Thyroid gland (tissue), 4 donors: Measurements from ENCODE around the gene MS4A5. TPM values are rescaled to one million over a fixed set of nuclear protein-coding genes. Genes with fewer than 3 reads are reported as not detected.
A peak's percentile ranks its signal among the peaks of the same experiment; 100 is the strongest.

Experiments used
- DNase-seq, 2 donors: peaks; one replicate each; pipeline ENCODE4 v3.0.0-alpha.2; 2019
- H3K27ac ChIP-seq, 3 donors: fragments of 200-600 bp; sonication (generic); 1 replicate in 2 of 3; 2 replicates in 1 of 3; pipeline ENCODE4 v1.5.1; 2016 to 2019; ENCODE audit warnings: mild to moderate bottlenecking in 1 of 3, moderate library complexity in 1 of 3
- H3K27me3 ChIP-seq: fragments of 200-600 bp; sonication (generic); one replicate; pipeline ENCODE4 v1.5.1; 2019
- H3K36me3 ChIP-seq, 2 donors: fragments of 200-600 bp; sonication (generic); one replicate each; pipeline ENCODE4 v1.5.1; 2016 to 2019
- H3K4me1 ChIP-seq, 2 donors: fragments of 200-600 bp; sonication (generic); one replicate each; pipeline ENCODE4 v1.5.1; 2017 to 2019
- H3K4me3 ChIP-seq, 3 donors: fragments of 200-600 bp; sonication (generic); replicated peaks in 1 of 3; 1 replicate in 2 of 3; 2 replicates in 1 of 3; pipeline ENCODE4 v1.5.1; 2016; ENCODE audit warnings: mild to moderate bottlenecking in 1 of 3
- H3K9me3 ChIP-seq: fragments of 200-600 bp; sonication (generic); one replicate; pipeline ENCODE4 v1.5.1; 2017
- POLR2A ChIP-seq, 2 donors: fragments of 450-650 bp; IDR thresholded peaks; one replicate each; pipeline ENCODE4 v1.6.1; 2017; ENCODE audit warnings: antibody characterized with exemption in 2 of 2, mild to moderate bottlenecking in 2 of 2, moderate library complexity in 1 of 2
- WGBS, 2 donors: methylation state at CpG; one replicate each; pipeline ENCODE4 v1.1.5; 2017; 5-methylcytosine and 5-hydroxymethylcytosine counted together
- intact Hi-C: fragments of 100-400 bp; cut with DNase I; formaldehyde crosslinking; loops from one replicate; pipeline ENCODE4 v1.15.1; 2023
- total RNA-seq, 4 donors: library from RNA; depleted of rRNA; stranded (reverse); fragments of >200 nt; gene quantifications; one replicate each; pipeline ENCODE4 v1.2.3, GENCODE V29; 2016
- TF ChIP-seq, protein P1 (sequence below), 6 experiments: fragments of 200-600 bp in 3 of 6; fragments of 450-650 bp in 3 of 6; sonication (generic) in 3 of 6; IDR thresholded peaks; one replicate each; pipeline ENCODE4 v1.5.1; 2016 to 2019; ENCODE audit warnings: antibody characterized with exemption in 6 of 6, mild to moderate bottlenecking in 2 of 6, inconsistent platforms in 1 of 6, moderate library complexity in 1 of 6

Gene MS4A5
- total RNA-seq, 4 donors from 2014 or later, result not detected

DNA sequence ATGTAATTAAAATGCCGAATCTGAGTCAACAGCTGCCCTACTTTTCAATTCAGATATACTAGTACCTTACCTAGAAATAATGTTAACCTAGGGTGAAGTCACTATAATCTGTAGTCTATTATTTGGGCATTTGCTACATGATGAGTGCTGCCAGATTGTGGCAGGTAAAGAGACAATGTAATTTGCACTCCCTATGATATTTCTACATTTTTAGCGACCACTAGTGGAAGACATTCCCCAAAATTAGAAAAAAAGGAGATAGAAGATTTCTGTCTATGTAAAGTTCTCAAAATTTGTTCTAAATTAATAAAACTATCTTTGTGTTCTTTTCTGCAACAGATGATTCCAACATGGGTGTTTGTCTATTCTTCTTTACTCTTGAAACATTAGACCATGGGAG lies 40.4 kb downstream of the MS4A5 start:
- Histone ChIP-seq H3K27me3 (no peaks in the 10 kb centered on the region), H3K9me3 (no peaks in the 10 kb centered on the region), H3K27ac (no peak overlapping the region), H3K4me3 (no peak overlapping the region), H3K36me3 (no peaks in the 10 kb centered on the region), H3K4me1 (no peaks in the 10 kb centered on the region)
- WGBS, 2 donors, result 69 to 70% methylated on average over 2 of the region's 2 CpGs
- TF ChIP-seq, protein P1, sequence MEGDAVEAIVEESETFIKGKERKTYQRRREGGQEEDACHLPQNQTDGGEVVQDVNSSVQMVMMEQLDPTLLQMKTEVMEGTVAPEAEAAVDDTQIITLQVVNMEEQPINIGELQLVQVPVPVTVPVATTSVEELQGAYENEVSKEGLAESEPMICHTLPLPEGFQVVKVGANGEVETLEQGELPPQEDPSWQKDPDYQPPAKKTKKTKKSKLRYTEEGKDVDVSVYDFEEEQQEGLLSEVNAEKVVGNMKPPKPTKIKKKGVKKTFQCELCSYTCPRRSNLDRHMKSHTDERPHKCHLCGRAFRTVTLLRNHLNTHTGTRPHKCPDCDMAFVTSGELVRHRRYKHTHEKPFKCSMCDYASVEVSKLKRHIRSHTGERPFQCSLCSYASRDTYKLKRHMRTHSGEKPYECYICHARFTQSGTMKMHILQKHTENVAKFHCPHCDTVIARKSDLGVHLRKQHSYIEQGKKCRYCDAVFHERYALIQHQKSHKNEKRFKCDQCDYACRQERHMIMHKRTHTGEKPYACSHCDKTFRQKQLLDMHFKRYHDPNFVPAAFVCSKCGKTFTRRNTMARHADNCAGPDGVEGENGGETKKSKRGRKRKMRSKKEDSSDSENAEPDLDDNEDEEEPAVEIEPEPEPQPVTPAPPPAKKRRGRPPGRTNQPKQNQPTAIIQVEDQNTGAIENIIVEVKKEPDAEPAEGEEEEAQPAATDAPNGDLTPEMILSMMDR (IDR thresholded peaks at IDR 0.05), result no peak
- intact Hi-C loops, result no loop called here
- no peak for DNase-seq

DNA sequence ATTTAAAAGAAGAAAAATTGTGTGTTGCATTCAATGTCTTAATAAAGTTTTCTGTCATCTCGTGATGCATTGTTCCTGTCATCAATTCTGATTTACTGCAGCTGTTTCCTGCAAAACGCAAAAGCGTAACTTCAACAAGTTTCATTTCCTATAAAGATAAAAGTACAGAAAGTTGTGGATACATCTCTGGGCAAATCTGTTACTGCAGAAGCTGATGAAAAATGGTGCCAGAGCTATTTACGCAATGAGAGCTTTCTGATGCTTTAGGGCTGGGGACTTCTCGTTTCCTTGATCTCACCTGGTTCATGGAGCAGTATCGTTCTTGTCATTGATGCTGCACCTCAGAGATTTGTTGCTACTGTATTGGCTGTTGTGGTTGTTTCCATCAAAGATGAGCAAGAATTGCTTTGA lies 47.7 kb downstream of the MS4A5 start:
- DNase-seq, result no peak
- Histone ChIP-seq H3K27ac (no peak overlapping the region), H3K4me3 (no peak overlapping the region), H3K4me1 (no peaks in the 10 kb centered on the region), H3K9me3 (no peaks in the 10 kb centered on the region), H3K36me3 (no peaks in the 10 kb centered on the region), H3K27me3 (no peaks in the 10 kb centered on the region)
- no peak for TF ChIP-seq POLR2A (IDR thresholded peaks at IDR 0.05)
- 77% methylated on average over 6 of the region's 6 CpGs for WGBS, 2 donors
- intact Hi-C loops, result no loop called here

DNA sequence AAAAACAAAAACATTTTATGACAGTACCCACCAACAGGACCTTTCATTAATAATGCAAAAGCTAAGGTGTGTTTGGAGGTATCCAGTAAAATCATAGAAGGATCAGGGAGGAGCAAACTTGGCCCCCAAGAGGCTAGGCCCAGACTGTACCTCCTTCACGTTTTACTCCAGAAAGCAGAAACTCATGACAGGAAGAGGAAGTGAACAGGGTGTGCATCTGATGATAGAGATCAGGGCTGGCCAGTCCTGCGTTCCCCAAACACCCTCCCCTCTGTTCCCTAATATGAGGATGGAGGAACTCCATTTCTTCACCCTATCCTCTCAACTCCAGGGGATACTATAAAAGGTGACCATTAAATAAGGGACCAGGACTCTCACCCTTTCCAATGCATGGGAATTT lies 53.0 kb downstream of the MS4A5 start:
- intact Hi-C loops, result no loop called here
- H3K9me3 ChIP-seq, result no peaks in the 10 kb centered on the region
- no peak overlapping the region for H3K4me3 ChIP-seq
- H3K4me1 ChIP-seq, result no peaks in the 10 kb centered on the region
- 63 to 64% methylated on average over 2 of the region's 2 CpGs for WGBS, 2 donors
- H3K36me3 ChIP-seq, result no peaks in the 10 kb centered on the region
- TF ChIP-seq POLR2A (IDR thresholded peaks at IDR 0.05), result no peak
- TF ChIP-seq, protein P1 (IDR thresholded peaks at IDR 0.05), result no peak
- H3K27ac ChIP-seq, result no peak overlapping the region
- H3K27me3 ChIP-seq, result no peaks in the 10 kb centered on the region
- no peak for DNase-seq

DNA sequence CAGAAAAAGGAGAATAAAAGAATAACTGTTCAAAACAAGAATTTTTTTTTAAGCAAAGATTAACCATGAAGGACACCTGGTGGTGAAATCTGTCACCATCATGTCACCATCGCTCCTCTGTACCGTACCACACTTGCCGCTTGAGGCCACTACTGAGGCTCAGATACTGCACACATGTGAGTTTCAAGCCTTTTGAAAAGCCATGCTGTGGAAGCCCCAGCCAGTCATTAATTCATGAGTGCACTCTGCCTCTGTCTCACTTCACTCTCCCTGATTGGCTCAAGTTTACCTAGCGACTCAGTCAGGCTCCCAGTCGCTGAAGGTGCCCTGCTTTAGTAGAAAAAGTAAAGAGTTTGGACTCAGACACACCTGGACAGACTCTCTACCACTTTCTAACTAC lies 56.6 kb downstream of the MS4A5 start:
- Histone ChIP-seq H3K27ac (no peak overlapping the region), H3K4me3 (no peak overlapping the region), H3K4me1 (no peaks in the 10 kb centered on the region), H3K36me3 (no peaks in the 10 kb centered on the region), H3K27me3 (no peaks in the 10 kb centered on the region), H3K9me3 (no peaks in the 10 kb centered on the region)
- WGBS, 2 donors, result 65 to 68% methylated on average over 5 of the region's 5 CpGs
- TF ChIP-seq POLR2A (IDR thresholded peaks at IDR 0.05), result no peak
- TF ChIP-seq, protein P1 (IDR thresholded peaks at IDR 0.05), result peak in 2 of 6 experiments; percentile 18 to 27
- no peak for DNase-seq
- intact Hi-C loops, result no loop called here

DNA sequence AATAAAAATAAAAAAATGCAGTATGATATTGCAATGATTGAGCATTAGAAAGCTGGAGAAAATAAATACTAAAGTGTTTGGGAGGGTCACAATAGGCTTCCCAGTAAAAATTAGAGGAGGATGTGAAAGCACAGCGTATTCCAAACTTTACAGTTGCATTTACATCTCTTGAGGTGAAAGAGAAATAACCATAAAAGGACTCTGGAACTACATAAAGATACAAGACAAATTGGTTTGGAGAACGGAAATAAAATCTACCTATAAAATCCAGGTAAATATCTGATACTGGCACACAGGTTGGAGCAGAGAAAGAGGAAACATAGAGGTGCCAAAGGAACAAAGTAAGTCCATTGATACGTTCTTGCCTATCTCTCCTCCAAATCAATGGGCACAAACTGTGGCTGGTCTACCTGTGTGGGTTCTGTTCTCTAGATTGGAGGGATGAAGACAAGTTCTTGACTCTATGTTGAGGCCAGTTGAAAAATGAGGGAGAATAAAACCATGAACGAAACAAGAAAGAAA lies 63.2 kb downstream of the MS4A5 start, which contains the start of gene MS4A12:
Gene MS4A12 (plus strand): TSS at position 291 of the 522 bp plus-strand sequence. CDS start 4,541 bp downstream, outside the sequence.
- H3K36me3 ChIP-seq, result no peaks in the 10 kb centered on the region
- H3K27me3 ChIP-seq, result no peaks in the 10 kb centered on the region
- no peak for DNase-seq
- no peak within 1 kb of the TSS for H3K27ac ChIP-seq
- no peaks in the 10 kb centered on the region for H3K4me1 ChIP-seq
- H3K9me3 ChIP-seq, result no peaks in the 10 kb centered on the region
- intact Hi-C loops, result no loop called here
- WGBS, 2 donors, result 76 to 83% methylated on average over 4 of the region's 4 CpGs
- TF ChIP-seq POLR2A (IDR thresholded peaks at IDR 0.05), result no peak
- TF ChIP-seq, protein P1 (IDR thresholded peaks at IDR 0.05), result no peak
- no peak within 1 kb of the TSS for H3K4me3 ChIP-seq
